ENCODE results near the gene STAT5B. TPM values are rescaled to one million over a fixed set of nuclear protein-coding genes. Genes with fewer than 3 reads are reported as not detected.
"Not testable (repeated sequence)": the region's sequence is repeated elsewhere in the genome, so short reads cannot be mapped to it uniquely, and the experiment has no call there.

Gene STAT5B
- total and polyA plus RNA-seq, 2 of the 8 experiments (the other 6 are each of a cell fraction or from before 2014, with no cell fraction given): 35.3 to 52.6 TPM

DNA sequence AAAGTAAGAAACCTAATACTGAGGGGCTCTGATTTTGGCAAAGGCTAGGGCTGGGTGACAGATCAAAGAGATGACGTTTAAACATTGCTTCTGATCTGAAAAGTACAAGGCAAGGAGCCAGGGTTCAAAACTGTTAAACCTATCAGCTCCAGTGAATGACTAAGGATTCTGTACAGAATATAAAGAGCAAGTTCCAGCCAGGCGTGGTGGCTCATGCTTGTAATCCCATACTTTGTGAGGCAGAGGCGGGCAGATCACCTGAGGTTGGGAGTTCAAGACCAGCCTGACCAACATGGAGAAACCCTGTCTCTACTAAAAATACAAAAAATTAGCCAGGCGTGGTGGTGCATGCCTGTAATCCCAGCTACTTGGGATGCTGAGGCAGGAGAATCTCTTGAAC is 35.3 kb downstream of the STAT5B start:
- H4K20me1 ChIP-seq (replicated peaks in 1 of 2; ENCODE audit: control insufficient read depth in 1 of 2, insufficient read depth in 2 of 2, low read length in 2 of 2); FAIRE-seq: not testable (repeated sequence)
- CTCF ChIA-PET (ENCODE audit: partially characterized antibody): interaction anchor here (1.1 to 7.8 kb wide), 2 partner anchors 18 to 162 kb away, joined by 4 to 56 read pairs; no protein-coding TSS in a partner anchor

More for the DNA sequence above, 35.3 kb downstream of the STAT5B start:
- DNase-seq (ENCODE audit: low read depth in 1 of 2, low spot score in 2 of 2); H3K79me1 ChIP-seq (ENCODE audit: low read depth, low read length); H3K56ac ChIP-seq (replicated peaks; ENCODE audit: insufficient read length, low read depth, low read length); H3K23me2 ChIP-seq (ENCODE audit: low read depth, low read length); H3K4ac ChIP-seq (replicated peaks; ENCODE audit: insufficient read length, low read depth, low read length); H3K23ac ChIP-seq (ENCODE audit: insufficient read length); H2AK5ac ChIP-seq (ENCODE audit: low read depth, low read length); POLR2A ChIA-PET (ENCODE audit: partially characterized antibody); H3K9me3 ChIP-seq (ENCODE audit: insufficient read depth in 2 of 2, low read depth in 1 of 2, low read length in 1 of 2); H3K4me1 ChIP-seq (replicated peaks in 1 of 4; ENCODE audit: control insufficient read depth in 3 of 4, insufficient read depth in 4 of 4, low read length in 3 of 4); H3K4me3 ChIP-seq (ENCODE audit: extremely low read depth in 1 of 4, insufficient read depth in 2 of 4, low read depth in 3 of 4, low read length in 4 of 4); H2BK20ac ChIP-seq (ENCODE audit: low read length); H4K91ac ChIP-seq (replicated peaks; ENCODE audit: insufficient read length, low read length); H2BK12ac ChIP-seq (ENCODE audit: low read depth, low read length); H3K27me3 ChIP-seq (replicated peaks in 1 of 4; ENCODE audit: control insufficient read depth in 3 of 4, extremely low read depth in 1 of 4, insufficient read depth in 3 of 4, low read length in 3 of 4); H3K27ac ChIP-seq (ENCODE audit: low read depth, low read length); H4K5ac ChIP-seq (ENCODE audit: insufficient read length, low read depth, low read length); H3K36me3 ChIP-seq (ENCODE audit: control insufficient read depth in 2 of 4, insufficient read depth in 4 of 4, low read length in 3 of 4); H3K14ac ChIP-seq (ENCODE audit: insufficient read length); H4K8ac ChIP-seq (ENCODE audit: extremely low read depth, insufficient read depth, low read length); H2BK120ac ChIP-seq (replicated peaks; ENCODE audit: low read depth, low read length); H3K4me2 ChIP-seq (ENCODE audit: insufficient read depth in 1 of 2, low read depth in 2 of 2, low read length in 2 of 2); H2BK15ac ChIP-seq (ENCODE audit: low read length); H3K9ac ChIP-seq (replicated peaks in 1 of 4; ENCODE audit: extremely low read depth in 1 of 4, low read depth in 3 of 4, low read length in 3 of 4); H2BK5ac ChIP-seq (ENCODE audit: low read depth, low read length); H3K18ac ChIP-seq (ENCODE audit: extremely low read depth, low read length); H2AFZ ChIP-seq (ENCODE audit: low read length): not testable (repeated sequence)
- whole genome bisulfite sequencing, 2 experiments (ENCODE audit: extremely low coverage in 1 of 2, insufficient coverage in 1 of 2, insufficient read length in 1 of 2, insufficient replicate concordance in 2 of 2, low coverage in 1 of 2, low lambda C conversion rate in 2 of 2, missing lambda C conversion rate in 1 of 2): 88% methylated on average over 4 of the region's 4 CpGs; no CpG with 5 or more reads in 1 of the 2 experiments
- peaks cover 0 to 25% of the 10 kb centered on the region in 2 experiments; a peak in 2 of 4 replicates for H3K79me2 ChIP-seq (ENCODE audit: control insufficient read depth in 1 of 2, insufficient read depth in 2 of 2, low read length in 2 of 2)

All from H1 (cell line).